CD14-positive monocyte (primary cell): ENCODE data around the gene CPEB4. TPM values are rescaled to one million over a fixed set of nuclear protein-coding genes. Genes with fewer than 3 reads are reported as not detected.
A peak's percentile ranks its signal among the peaks of the same experiment; 100 is the strongest.

Experiments
- DNase-seq, 3 donors: peaks; one replicate each; pipeline ENCODE4 v3.0.0-alpha.2; 2011 to 2022
- H2AFZ ChIP-seq: 2 replicates; pipeline ENCODE4 v1.6.0; 2012; ENCODE audit warnings: mild to moderate bottlenecking, low read depth, low read length, inconsistent platforms; ENCODE audit not compliant: insufficient read depth, poor library complexity, severe bottlenecking
- H3K27ac ChIP-seq, 2 donors: 1 replicate in 1 of 2; 2 replicates in 1 of 2; pipeline ENCODE4 v1.5.1; 2012 to 2013; ENCODE audit warnings: low read length in 2 of 2, control low read depth in 1 of 2, inconsistent platforms in 1 of 2, low read depth in 1 of 2, mild to moderate bottlenecking in 1 of 2
- H3K27me3 ChIP-seq, 2 donors: one replicate each; pipeline versions ENCODE4 v1.6.0 to v1.6.1; 2011 to 2013; ENCODE audit warnings: low read length in 2 of 2; ENCODE audit not compliant: control insufficient read depth in 2 of 2, insufficient read depth in 2 of 2
- H3K36me3 ChIP-seq, 2 donors: replicated peaks in 1 of 2; 1 replicate in 1 of 2; 2 replicates in 1 of 2; pipeline versions ENCODE4 v1.5.1 to v1.6.1; 2012 to 2013; ENCODE audit warnings: low read length in 2 of 2, control low read depth in 1 of 2, inconsistent platforms in 1 of 2, mild to moderate bottlenecking in 1 of 2; ENCODE audit not compliant: insufficient read depth in 2 of 2, control insufficient read depth in 1 of 2
- H3K4me1 ChIP-seq, 2 donors: 1 replicate in 1 of 2; 2 replicates in 1 of 2; pipeline versions ENCODE4 v1.5.1 to v1.6.1; 2012 to 2013; ENCODE audit warnings: low read length in 2 of 2, control low read depth in 1 of 2, inconsistent platforms in 1 of 2, mild to moderate bottlenecking in 1 of 2, moderate library complexity in 1 of 2; ENCODE audit not compliant: insufficient read depth in 2 of 2, control insufficient read depth in 1 of 2
- H3K4me2 ChIP-seq: replicated peaks from 2 replicates; pipeline ENCODE3; 2012; ENCODE audit warnings: low read length, moderate library complexity, mild to moderate bottlenecking; ENCODE audit not compliant: poor library complexity, severe bottlenecking; ENCODE audit errors: extremely low read depth
- H3K4me3 ChIP-seq, 3 experiments: fragments of 200-600 bp in 1 of 3; sonication (generic) in 1 of 3; replicated peaks in 1 of 3; 1 replicate in 2 of 3; 2 replicates in 1 of 3; pipeline ENCODE4 v1.5.1; 2011 to 2013; ENCODE audit warnings: low read length in 3 of 3, mild to moderate bottlenecking in 3 of 3, control low read depth in 2 of 3, low read depth in 2 of 3, inconsistent platforms in 1 of 3, moderate library complexity in 1 of 3
- H3K79me2 ChIP-seq: 2 replicates; pipeline ENCODE4 v1.6.0; 2012; ENCODE audit warnings: mild to moderate bottlenecking, control low read depth, inconsistent platforms, low read length, moderate library complexity; ENCODE audit not compliant: insufficient read depth
- H3K9ac ChIP-seq: 2 replicates; pipeline ENCODE4 v1.6.0; 2017; ENCODE audit warnings: low read length, mild to moderate bottlenecking; ENCODE audit not compliant: insufficient read depth, poor library complexity, severe bottlenecking
- H3K9me3 ChIP-seq, 2 donors: replicated peaks in 1 of 2; 1 replicate in 1 of 2; 2 replicates in 1 of 2; pipeline versions ENCODE4 v1.5.1 to v1.6.1; 2012 to 2013; ENCODE audit warnings: low read length in 2 of 2, control low read depth in 1 of 2; ENCODE audit not compliant: control insufficient read depth in 1 of 2, insufficient read depth in 1 of 2
- H4K20me1 ChIP-seq: 2 replicates; pipeline ENCODE4 v1.6.0; 2012; ENCODE audit warnings: mild to moderate bottlenecking, low read length, control low read depth, moderate library complexity; ENCODE audit not compliant: insufficient read depth
- H3K27ac Mint-ChIP-seq, 7 donors: one replicate each; pipeline ENCODE4 v1.8.0; 2020; ENCODE audit warnings: mild to moderate bottlenecking in 7 of 7, mixed read lengths in 7 of 7, moderate library complexity in 6 of 7, inconsistent platforms in 2 of 7
- H3K27me3 Mint-ChIP-seq, 3 donors: one replicate each; pipeline ENCODE4 v1.8.0; 2021 to 2022; ENCODE audit warnings: low read depth in 3 of 3, mild to moderate bottlenecking in 3 of 3, mixed read lengths in 3 of 3, moderate library complexity in 3 of 3, inconsistent platforms in 1 of 3
- H3K36me3 Mint-ChIP-seq, 2 donors: one replicate each; pipeline ENCODE4 v1.8.0; 2020; ENCODE audit warnings: mixed read lengths in 2 of 2, inconsistent platforms in 1 of 2, mild to moderate bottlenecking in 1 of 2
- H3K4me1 Mint-ChIP-seq: one replicate; pipeline ENCODE4 v1.8.0; 2020; ENCODE audit warnings: mild to moderate bottlenecking, mixed read lengths
- H3K4me3 Mint-ChIP-seq, 2 donors: one replicate each; pipeline ENCODE4 v1.8.0; 2020; ENCODE audit warnings: mild to moderate bottlenecking in 2 of 2, mixed read lengths in 2 of 2, moderate library complexity in 1 of 2
- H3K9me3 Mint-ChIP-seq, 7 donors: one replicate each; pipeline ENCODE4 v1.8.0; 2020 to 2022; ENCODE audit warnings: mixed read lengths in 7 of 7, mild to moderate bottlenecking in 6 of 7, moderate library complexity in 6 of 7, inconsistent platforms in 2 of 7
- CTCF ChIP-seq: fragments of 200-600 bp; IDR thresholded peaks from one replicate; pipeline ENCODE4 v1.8.0; 2022; ENCODE audit warnings: antibody characterized with exemption, mild to moderate bottlenecking
- WGBS: methylation state at CpG from one replicate; pipeline ENCODE4 v1.1.5; 2013; ENCODE audit warnings: missing lambda C conversion rate; ENCODE audit not compliant: insufficient coverage; 5-methylcytosine and 5-hydroxymethylcytosine counted together
- intact Hi-C, 2 donors: fragments of 100-400 bp; cut with micrococcal nuclease; formaldehyde crosslinking; loops; one replicate each; pipeline versions ENCODE4 v1.15.0 to v1.15.1; 2023
- polyA plus RNA-seq, 3 donors: library from polyadenylated mRNA; depleted of rRNA in 1 of 3; unstranded in 2 of 3; stranded (reverse) in 1 of 3; fragments of 300-500 nt in 2 of 3; fragments of >200 nt in 1 of 3; fragmentation: Illumina TruSeq in 2 of 3; gene quantifications; 1 replicate in 2 of 3; 2 replicates in 1 of 3; pipeline ENCODE4 v1.2.3, GENCODE V29; 2012 to 2021

Gene CPEB4
- polyA plus RNA-seq, 3 donors: 10.7 to 27.3 (median 13.9) TPM

- H3K4me2 ChIP-seq: no peak overlapping the region
- H3K79me2 ChIP-seq: no peaks in the 10 kb centered on the region
- Mint-ChIP-seq H3K27me3 (peaks cover 0 to 3% (median 0%) of the 10 kb centered on the region in 3 donors), H3K9me3 (no peaks in the 10 kb centered on the region), H3K4me1 (peaks cover 27% of the 10 kb centered on the region), H3K27ac (peak overlapping the region in 2 of 7 donors; percentile 23 to 41), H3K4me3 (no peak overlapping the region), H3K36me3 (no peaks in the 10 kb centered on the region)
- peaks cover 27 to 29% of the 10 kb centered on the region in 2 donors for H3K4me1 ChIP-seq
- intact Hi-C loops: no loop called here
- WGBS: 100% methylated on average over 1 of the region's 1 CpG
- no peak for DNase-seq
- H3K4me3 ChIP-seq: no peak overlapping the region
- no peaks in the 10 kb centered on the region for H3K36me3 ChIP-seq
- no peak overlapping the region for H2AFZ ChIP-seq
- H3K27ac ChIP-seq: no peak overlapping the region
- no peaks in the 10 kb centered on the region for H4K20me1 ChIP-seq
- H3K27me3 ChIP-seq: no peaks in the 10 kb centered on the region
- H3K9me3 ChIP-seq: no peaks in the 10 kb centered on the region
- no peak for TF ChIP-seq CTCF
- H3K9ac ChIP-seq: no peak overlapping the region
These were observed 13.0 kb upstream of the CPEB4 start for GRCh38 chr5:173875189-173875588.

DNA sequence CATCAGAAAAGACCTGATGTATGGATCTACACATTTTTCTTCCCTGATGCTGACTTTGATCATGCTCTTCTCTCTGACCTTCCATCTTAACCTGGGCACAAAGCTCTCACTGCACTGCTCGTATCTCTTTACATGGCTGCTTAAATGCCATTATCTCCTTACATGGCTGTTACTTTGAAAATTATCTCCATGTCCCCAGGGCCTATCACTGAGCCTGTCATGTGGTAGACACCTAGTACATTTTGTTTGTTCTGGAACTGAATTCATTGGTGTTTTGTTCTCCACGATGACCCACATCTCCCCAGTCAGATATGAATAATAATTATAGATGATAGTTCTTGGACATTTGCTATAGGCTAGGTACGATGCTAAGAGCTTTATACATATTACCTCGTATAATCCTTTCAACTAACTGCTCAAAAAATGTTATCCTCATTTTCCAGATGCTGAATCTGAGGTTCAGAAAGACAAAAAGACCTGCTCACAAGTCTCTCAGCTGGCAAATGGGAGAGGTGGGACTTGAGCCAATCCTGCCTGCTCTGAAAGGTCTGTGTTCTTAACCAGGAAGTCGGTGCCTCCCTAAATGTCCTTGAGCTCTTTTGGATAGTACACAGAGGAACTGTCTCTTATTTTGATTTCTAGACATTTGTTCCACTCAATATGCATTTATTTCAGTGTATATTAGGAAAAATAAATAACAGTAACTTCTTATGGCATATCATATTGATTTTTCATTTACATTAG, 9.8 kb upstream of the CPEB4 start:
- H3K27ac ChIP-seq: no peak overlapping the region
- DNase-seq: no peak
- WGBS: no CpG with 5 or more reads among the region's 5 CpGs
- no peak for TF ChIP-seq CTCF
- H3K4me3 ChIP-seq: no peak overlapping the region
- Mint-ChIP-seq H3K27ac (peak overlapping the region in 1 of 7 donors; percentile 17), H3K4me1 (peaks cover 4% of the 10 kb centered on the region), H3K27me3 (peaks cover 0 to 3% (median 0%) of the 10 kb centered on the region in 3 donors), H3K36me3 (peaks cover 3 to 5% of the 10 kb centered on the region in 2 donors), H3K4me3 (no peak overlapping the region), H3K9me3 (peaks cover 3 to 7% (median 4%) of the 10 kb centered on the region in 7 donors)
- no peaks in the 10 kb centered on the region for H3K27me3 ChIP-seq
- H3K4me2 ChIP-seq: no peak overlapping the region
- H3K9ac ChIP-seq: no peak overlapping the region
- H3K4me1 ChIP-seq: peaks cover 6 to 7% of the 10 kb centered on the region in 2 donors
- intact Hi-C loops: no loop called here
- H3K36me3 ChIP-seq: no peaks in the 10 kb centered on the region
- no peak overlapping the region for H2AFZ ChIP-seq
- no peaks in the 10 kb centered on the region for H4K20me1 ChIP-seq
- no peaks in the 10 kb centered on the region for H3K79me2 ChIP-seq
- H3K9me3 ChIP-seq: no peaks in the 10 kb centered on the region
